ENCODE results near the gene NFU1. TPM values are rescaled to one million over a fixed set of nuclear protein-coding genes. Genes with fewer than 3 reads are reported as not detected.

Gene NFU1
- 24.3 and 31.1 TPM in 2 replicates for total RNA-seq

GRCh38 chr2:69436938-69437750 lies at the start of gene NFU1:
TSS of gene NFU1 (minus strand) at chr2:69437435. CDS start at chr2:69437422, 13 bp downstream.
- CTCF ChIA-PET, result interaction anchor here (0.7 to 2.2 kb wide), 9 partner anchors 26 to 973 kb away, joined by 3 to 18 read pairs (median 3); no protein-coding TSS in a partner anchor
- peaks cover 5% of the 10 kb centered on the region for H3K36me3 Mint-ChIP-seq (ENCODE audit: low read depth)
- peak; percentile 85 for DNase-seq
- POLR2A ChIA-PET, result interaction anchor here (0.6 to 3.0 kb wide), 18 partner anchors 15 to 1631 kb away, joined by 3 to 25 read pairs (median 4); partner anchors contain the start of genes AAK1, APLF, C2orf42 and FBXO48
- peak; percentile 95 for ATAC-seq (ENCODE audit: low read depth)
- TF ChIP-seq, protein P1, sequence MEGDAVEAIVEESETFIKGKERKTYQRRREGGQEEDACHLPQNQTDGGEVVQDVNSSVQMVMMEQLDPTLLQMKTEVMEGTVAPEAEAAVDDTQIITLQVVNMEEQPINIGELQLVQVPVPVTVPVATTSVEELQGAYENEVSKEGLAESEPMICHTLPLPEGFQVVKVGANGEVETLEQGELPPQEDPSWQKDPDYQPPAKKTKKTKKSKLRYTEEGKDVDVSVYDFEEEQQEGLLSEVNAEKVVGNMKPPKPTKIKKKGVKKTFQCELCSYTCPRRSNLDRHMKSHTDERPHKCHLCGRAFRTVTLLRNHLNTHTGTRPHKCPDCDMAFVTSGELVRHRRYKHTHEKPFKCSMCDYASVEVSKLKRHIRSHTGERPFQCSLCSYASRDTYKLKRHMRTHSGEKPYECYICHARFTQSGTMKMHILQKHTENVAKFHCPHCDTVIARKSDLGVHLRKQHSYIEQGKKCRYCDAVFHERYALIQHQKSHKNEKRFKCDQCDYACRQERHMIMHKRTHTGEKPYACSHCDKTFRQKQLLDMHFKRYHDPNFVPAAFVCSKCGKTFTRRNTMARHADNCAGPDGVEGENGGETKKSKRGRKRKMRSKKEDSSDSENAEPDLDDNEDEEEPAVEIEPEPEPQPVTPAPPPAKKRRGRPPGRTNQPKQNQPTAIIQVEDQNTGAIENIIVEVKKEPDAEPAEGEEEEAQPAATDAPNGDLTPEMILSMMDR (IDR thresholded peaks at IDR 0.05), result no peak
- H3K4me3 Mint-ChIP-seq, result peak within 1 kb of the TSS; percentile 96
- H3K27me3 Mint-ChIP-seq, result no peaks in the 10 kb centered on the region
- no peaks in the 10 kb centered on the region for H3K9me3 Mint-ChIP-seq
- H3K4me1 Mint-ChIP-seq, result peaks cover 34% of the 10 kb centered on the region
- intact Hi-C loops (cut with micrococcal nuclease), result loop anchor here (1.0 to 10.0 kb wide), 8 partner anchors 50 to 975 kb away; partner anchors contain the start of genes GFPT1, GMCL1, MXD1 and TIA1
- peak within 1 kb of the TSS; percentile 93 for H3K27ac Mint-ChIP-seq

DNA sequence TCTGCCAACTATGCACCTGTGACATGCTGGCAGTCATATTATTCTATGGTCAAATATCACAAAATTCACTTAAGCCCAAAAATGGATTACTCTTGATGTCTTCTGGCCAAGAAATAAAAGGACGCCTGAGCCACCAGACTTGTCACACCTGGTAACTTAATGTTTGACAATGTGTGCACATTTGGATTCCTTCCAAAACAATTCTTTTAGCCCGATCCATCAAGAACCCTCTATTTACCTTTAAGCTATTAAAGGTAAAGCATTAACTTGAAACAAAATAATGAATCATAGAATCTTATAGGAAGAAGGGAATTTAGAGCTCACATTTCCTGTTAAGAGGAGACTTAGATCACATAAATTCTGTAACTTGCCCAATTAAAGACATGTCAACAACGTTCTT lies 46.5 kb upstream of the NFU1 start:
- Mint-ChIP-seq H3K36me3 (ENCODE audit: low read depth) (no peaks in the 10 kb centered on the region), H3K27me3 (no peaks in the 10 kb centered on the region), H3K4me1 (peaks cover 8% of the 10 kb centered on the region), H3K4me3 (no peak overlapping the region), H3K27ac (no peak overlapping the region), H3K9me3 (no peaks in the 10 kb centered on the region)
- ATAC-seq (ENCODE audit: low read depth) (no peak), DNase-seq (no peak)
- ChIA-PET CTCF (interaction anchor here (1.2 kb wide), 1 partner anchor 81 kb away, joined by 3 read pairs; no protein-coding TSS in a partner anchor), POLR2A (interaction anchor here (0.5 to 1.7 kb wide), 2 partner anchors 46 to 757 kb away, joined by 4 read pairs; partner anchors contain the start of gene NFU1)
- intact Hi-C loops (cut with micrococcal nuclease), result no loop called here
- TF ChIP-seq, protein P1 (IDR thresholded peaks at IDR 0.05), result no peak

GRCh38 chr2:69483024-69483423 lies 45.8 kb upstream of the NFU1 start:
- no peak overlapping the region for H3K27ac Mint-ChIP-seq
- no peaks in the 10 kb centered on the region for H3K36me3 Mint-ChIP-seq (ENCODE audit: low read depth)
- DNase-seq, result no peak
- H3K4me3 Mint-ChIP-seq, result no peak overlapping the region
- TF ChIP-seq, protein P1 (IDR thresholded peaks at IDR 0.05), result no peak
- ATAC-seq (ENCODE audit: low read depth), result no peak
- peaks cover 8% of the 10 kb centered on the region for H3K4me1 Mint-ChIP-seq
- no peaks in the 10 kb centered on the region for H3K27me3 Mint-ChIP-seq
- CTCF ChIA-PET, result no interaction called here
- intact Hi-C loops (cut with micrococcal nuclease), result no loop called here
- no peaks in the 10 kb centered on the region for H3K9me3 Mint-ChIP-seq
- POLR2A ChIA-PET, result interaction anchor here (1.7 kb wide), 1 partner anchor 46 kb away, joined by 4 read pairs; the partner anchor contains the start of gene NFU1

DNA sequence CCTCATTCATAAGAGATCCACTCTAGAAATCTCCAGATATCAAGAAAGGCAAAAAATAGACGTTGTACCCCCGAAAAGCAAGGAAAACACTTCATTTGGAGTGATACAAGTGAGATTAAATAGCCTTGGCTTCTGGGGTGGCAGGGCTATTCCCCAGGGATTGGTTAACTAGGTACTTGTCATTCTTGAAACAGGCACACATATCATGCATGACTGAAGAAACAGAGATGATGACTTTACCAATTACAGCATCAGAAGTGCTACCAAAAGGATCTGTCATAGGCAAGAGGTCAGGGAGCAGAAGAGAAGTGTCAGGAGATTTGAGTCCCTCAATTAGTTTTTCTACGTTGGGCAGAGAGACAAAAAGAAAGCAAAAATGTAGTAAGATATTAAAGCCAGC lies 45.2 kb upstream of the NFU1 start:
- POLR2A ChIA-PET, result interaction anchor here (1.7 kb wide), 1 partner anchor 45 kb away, joined by 4 read pairs; the partner anchor contains the start of gene NFU1

More for the DNA sequence above, 45.2 kb upstream of the NFU1 start:
- Mint-ChIP-seq H3K27me3 (no peaks in the 10 kb centered on the region), H3K9me3 (no peaks in the 10 kb centered on the region), H3K4me1 (peaks cover 13% of the 10 kb centered on the region), H3K36me3 (ENCODE audit: low read depth) (no peaks in the 10 kb centered on the region), H3K4me3 (no peak overlapping the region), H3K27ac (no peak overlapping the region)
- intact Hi-C loops (cut with micrococcal nuclease), result no loop called here
- CTCF ChIA-PET, result no interaction called here
- TF ChIP-seq, protein P1 (IDR thresholded peaks at IDR 0.05), result no peak
- no peak for DNase-seq
- peak; percentile 69 for ATAC-seq (ENCODE audit: low read depth)

All from activated B cell treated with CpG ODN at 0.5 μM for 24 hours (primary cell).